DMS53 treated with DMSO at 0.1 percent for 48 hours (cell line): Measurements from ENCODE around the gene CCDC85B.

Source experiments
- DNase-seq: peaks from one replicate; lab custom pipeline; 2025; ENCODE audit not compliant: unreplicated experiment; lab: John Stamatoyannopoulos, UW

CCDC85B gene

GRCh38 chr11:65928667-65929066, 38.2 kb downstream of the CCDC85B start:
- DNase-seq = no peak

- no peak for DNase-seq
Measured at GRCh38 chr11:65931773-65932557, 41.5 kb downstream of the CCDC85B start.

- DNase-seq = no peak
Measured at GRCh38 chr11:65932558-65932919, 42.1 kb downstream of the CCDC85B start.

- no peak for DNase-seq
Measured at GRCh38 chr11:65934014-65934413, 43.5 kb downstream of the CCDC85B start.

GRCh38 chr11:65937766-65938165, 47.3 kb downstream of the CCDC85B start:
- no peak for DNase-seq
